HCT116 (cell line): ENCODE data around the gene QSOX1. TPM values are rescaled to one million over a fixed set of nuclear protein-coding genes. Genes with fewer than 3 reads are reported as not detected.

Source experiments
- ATAC-seq: fragments of 200-7000 bp; cut with Tn5 transposase; 2 replicates; pipeline ENCODE4 v1.9.1; 2020; ENCODE audit warnings: mild to moderate bottlenecking, moderate library complexity
- BruUV-seq: library from RNA; stranded (reverse); fragments of 400-500 nt; replicated peaks from 2 replicates; lab custom pipeline; 2021; lab: Mats Ljungman, UMichigan
- CTCF ChIA-PET: fragments of 300-600 bp; sonication (Branson Sonifier 250); formaldehyde crosslinking; loops from one replicate; lab custom pipeline; 2021; ENCODE audit warnings: antibody characterized with exemption; lab: Charles Lee
- POLR2A ChIA-PET: fragments of 300-600, 350-600 bp; sonication (Branson Sonifier 250); formaldehyde crosslinking; loops from one replicate; lab custom pipeline; 2021; ENCODE audit warnings: antibody characterized with exemption; lab: Charles Lee
- RAD21 ChIA-PET, 2 experiments: fragments of 300-600 bp; sonication (Branson Sonifier 250); formaldehyde crosslinking; loops; one replicate each; lab custom pipeline; 2023; ENCODE audit warnings: low total read pairs in 2 of 2; ENCODE audit not compliant: uncharacterized antibody in 2 of 2, unreplicated experiment in 2 of 2, low non-redundant PET in 1 of 2; lab: Charles Lee
- DNase-seq: peaks from one replicate; pipeline ENCODE4 v3.0.0-alpha.2; 2010; ENCODE audit warnings: low read depth, low spot score
- H2AFZ ChIP-seq: fragments of 200-600 bp; shearing (Covaris generic), sonication (generic); 2 replicates; pipeline ENCODE4 v1.6.1; 2017; ENCODE audit warnings: low read depth, mixed run types, mixed read lengths, antibody characterized with exemption, low read length; ENCODE audit not compliant: poor library complexity, severe bottlenecking
- H3K27ac ChIP-seq: 2 replicates; pipeline ENCODE4 v1.5.1; 2012; ENCODE audit warnings: low read depth, low read length
- H3K27me3 ChIP-seq: fragments of 200-600 bp; sonication (generic); 2 replicates; pipeline ENCODE4 v1.6.1; 2016; ENCODE audit warnings: mixed run types, low read length, mixed read lengths; ENCODE audit not compliant: insufficient read depth
- H3K36me3 ChIP-seq, 2 experiments: fragments of 200-500 bp in 1 of 2; fragments of 200-600 bp in 1 of 2; sonication (Bioruptor generic) in 1 of 2; sonication (generic) in 1 of 2; 2 replicates each; pipeline versions ENCODE4 v1.5.1 to v1.6.1; 2014 to 2016; ENCODE audit warnings: low read length in 2 of 2, inconsistent platforms in 1 of 2, mixed read lengths in 1 of 2, mixed run types in 1 of 2; ENCODE audit not compliant: insufficient read depth in 2 of 2, control insufficient read depth in 1 of 2
- H3K4me1 ChIP-seq, 2 experiments: fragments of 200-600 bp in 1 of 2; sonication (generic) in 1 of 2; 2 replicates each; pipeline versions ENCODE4 v1.5.1 to v1.6.1; 2012 to 2017; ENCODE audit warnings: low read length in 2 of 2, inconsistent platforms in 1 of 2, mild to moderate bottlenecking in 1 of 2, mixed read lengths in 1 of 2, mixed run types in 1 of 2, moderate library complexity in 1 of 2; ENCODE audit not compliant: insufficient read depth in 2 of 2, control insufficient read depth in 1 of 2
- H3K4me2 ChIP-seq: fragments of 200-600 bp; sonication (generic); 2 replicates; pipeline ENCODE4 v1.6.1; 2017; ENCODE audit warnings: mixed run types, low read length, mixed read lengths
- H3K4me3 ChIP-seq, 2 experiments: fragments of 200-600 bp in 1 of 2; sonication (generic) in 1 of 2; replicated peaks in 1 of 2; 2 replicates each; pipeline ENCODE4 v1.5.1; 2011 to 2016; ENCODE audit warnings: low read length in 2 of 2, control low read depth in 1 of 2, low read depth in 1 of 2, mild to moderate bottlenecking in 1 of 2, mixed read lengths in 1 of 2, mixed run types in 1 of 2
- H3K79me2 ChIP-seq: fragments of 200-600 bp; sonication (generic); 2 replicates; pipeline ENCODE4 v1.6.1; 2017; ENCODE audit warnings: mild to moderate bottlenecking, mixed run types, low read length, moderate library complexity, mixed read lengths; ENCODE audit not compliant: insufficient read depth
- H3K9ac ChIP-seq: fragments of 200-600 bp; sonication (generic); 2 replicates; pipeline ENCODE4 v1.6.1; 2016; ENCODE audit warnings: low read length, mixed read lengths
- H3K9me2 ChIP-seq: fragments of 200-600 bp; sonication (generic), shearing (Covaris generic); 2 replicates; pipeline ENCODE4 v1.6.1; 2017; ENCODE audit warnings: mixed run types, mild to moderate bottlenecking, moderate library complexity; ENCODE audit not compliant: insufficient read depth
- H3K9me3 ChIP-seq, 2 experiments: fragments of 200-500 bp in 1 of 2; fragments of 200-600 bp in 1 of 2; sonication (Bioruptor generic) in 1 of 2; sonication (generic) in 1 of 2; 2 replicates each; pipeline ENCODE4 v1.6.1; 2014 to 2017; ENCODE audit warnings: low read length in 2 of 2, mixed read lengths in 2 of 2, inconsistent platforms in 1 of 2, low read depth in 1 of 2, mild to moderate bottlenecking in 1 of 2, mixed run types in 1 of 2, moderate library complexity in 1 of 2; ENCODE audit not compliant: control insufficient read depth in 1 of 2, insufficient read depth in 1 of 2
- H4K20me1 ChIP-seq: fragments of 200-600 bp; sonication (generic), shearing (Covaris generic); 2 replicates; pipeline ENCODE4 v1.6.1; 2017; ENCODE audit warnings: mixed run types, mild to moderate bottlenecking, moderate library complexity; ENCODE audit not compliant: insufficient read depth
- CEBPB ChIP-seq: IDR thresholded peaks from 2 replicates; pipeline ENCODE4 v1.6.1; 2012; ENCODE audit warnings: low read depth
- EGR1 ChIP-seq: IDR thresholded peaks from 2 replicates; pipeline ENCODE4 v1.6.1; 2012; ENCODE audit warnings: low read depth
- ELF1 ChIP-seq: IDR thresholded peaks from 2 replicates; pipeline ENCODE4 v1.6.1; 2012; ENCODE audit warnings: low read depth, borderline replicate concordance
- EZH2phosphoT487 ChIP-seq: fragments of 200-600 bp; IDR thresholded peaks from 2 replicates; pipeline ENCODE4 v1.6.1; 2018; ENCODE audit warnings: antibody characterized with exemption, borderline replicate concordance
- FOSL1 ChIP-seq: IDR thresholded peaks from 2 replicates; pipeline ENCODE4 v1.6.1; 2012; ENCODE audit warnings: low read depth
- JUND ChIP-seq: IDR thresholded peaks from 2 replicates; pipeline ENCODE4 v1.6.1; 2012
- POLR2A ChIP-seq: IDR thresholded peaks from 2 replicates; pipeline ENCODE4 v1.7.0; 2011; ENCODE audit warnings: borderline replicate concordance; ENCODE audit not compliant: insufficient read depth, insufficient read length; ENCODE audit errors: extremely low read depth
- RAD21 ChIP-seq: IDR thresholded peaks from 2 replicates; pipeline ENCODE4 v1.6.1; 2012; ENCODE audit warnings: low read depth, mild to moderate bottlenecking
- SIN3A ChIP-seq: IDR thresholded peaks from 2 replicates; pipeline ENCODE4 v1.6.1; 2012; ENCODE audit warnings: low read depth
- SRF ChIP-seq: IDR thresholded peaks from 2 replicates; pipeline ENCODE4 v1.6.1; 2012; ENCODE audit warnings: low read depth
- TCF7L2 ChIP-seq: IDR thresholded peaks from 2 replicates; pipeline ENCODE4 v1.7.0; 2011; ENCODE audit warnings: borderline replicate concordance, inconsistent platforms; ENCODE audit not compliant: insufficient read depth, insufficient read length; ENCODE audit errors: extremely low read depth
- ZNF274 ChIP-seq: fragments of 200-500 bp; sonication (Bioruptor generic); IDR thresholded peaks from 2 replicates; pipeline ENCODE4 v1.6.1; 2014; ENCODE audit warnings: mild to moderate bottlenecking, low read depth, low read length, inconsistent platforms
- intact Hi-C: fragments of 100-400 bp; cut with micrococcal nuclease; formaldehyde crosslinking; loops from 2 replicates; pipeline ENCODE4 v1.10.0; 2022
- total RNA-seq: library from RNA; stranded (reverse); gene quantifications from one replicate; pipeline ENCODE4 v1.2.1, GENCODE V29; 2021; ENCODE audit not compliant: unreplicated experiment
- TF ChIP-seq, protein P1 (sequence below): IDR thresholded peaks from 2 replicates; pipeline ENCODE4 v1.6.1; 2012

The QSOX1 gene
- total RNA-seq, 1 experiment from 2014 or later = 89.2 TPM

DNA sequence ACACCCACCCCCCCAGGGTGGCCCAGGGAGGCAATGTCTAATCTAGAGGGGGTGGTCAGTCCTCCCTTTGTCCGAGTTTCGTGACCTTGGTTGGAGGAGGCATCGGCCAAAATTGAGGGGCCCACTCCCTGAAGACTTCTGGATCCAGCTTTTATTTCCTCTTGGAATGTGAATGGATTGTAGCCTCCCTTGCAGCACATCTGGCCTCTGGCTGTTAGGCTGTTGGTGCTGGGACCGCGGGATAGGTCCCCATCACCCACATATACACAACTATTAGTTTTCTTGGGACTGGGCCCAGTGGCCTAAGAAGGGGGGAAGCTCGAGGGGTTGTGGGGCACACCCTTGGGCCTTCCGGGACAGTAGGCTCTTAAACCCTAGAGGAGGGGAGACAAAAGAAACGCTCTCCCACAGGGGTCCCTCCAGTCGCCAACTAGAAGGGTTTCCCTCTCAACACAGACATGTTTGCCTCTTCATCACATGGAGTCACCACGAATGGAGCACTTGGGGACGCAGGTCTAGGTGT lies 77.9 kb downstream of the QSOX1 start:
- no peaks in the 10 kb centered on the region for H4K20me1 ChIP-seq
- intact Hi-C loops = no loop called here
- no peaks in the 10 kb centered on the region for H3K79me2 ChIP-seq
- H3K9me3 ChIP-seq = no peaks in the 10 kb centered on the region
- H3K9ac ChIP-seq = no peak overlapping the region
- H3K4me2 ChIP-seq = peak overlapping the region; percentile 100; the same call in 1 of the 2 replicates
- ATAC-seq (no peak), DNase-seq (no peak)
- no peak overlapping the region for H3K4me3 ChIP-seq
- H3K36me3 ChIP-seq = no peaks in the 10 kb centered on the region
- BruUV-seq = no TSS peak
- RAD21 ChIA-PET = no interaction called here
- POLR2A ChIA-PET = no interaction called here
- H3K4me1 ChIP-seq = peaks cover 10 to 28% of the 10 kb centered on the region in 2 experiments
- CTCF ChIA-PET = interaction anchor here (0.9 kb wide), 1 partner anchor 16 kb away, joined by 3 read pairs; no protein-coding TSS in a partner anchor
- H3K27me3 ChIP-seq = peaks cover 9% of the 10 kb centered on the region; the same call in 1 of the 2 replicates
- H2AFZ ChIP-seq = no peak overlapping the region
- TF ChIP-seq JUND = no peak
- no peak for TF ChIP-seq ELF1
- TF ChIP-seq SIN3A = no peak
- no peak for TF ChIP-seq CEBPB
- TF ChIP-seq, protein P1, sequence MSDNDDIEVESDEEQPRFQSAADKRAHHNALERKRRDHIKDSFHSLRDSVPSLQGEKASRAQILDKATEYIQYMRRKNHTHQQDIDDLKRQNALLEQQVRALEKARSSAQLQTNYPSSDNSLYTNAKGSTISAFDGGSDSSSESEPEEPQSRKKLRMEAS = no peak
- TF ChIP-seq SRF = no peak
- no peak for TF ChIP-seq RAD21
- no peak for TF ChIP-seq FOSL1
- no peak for TF ChIP-seq EZH2phosphoT487
- TF ChIP-seq EGR1 = no peak
- TF ChIP-seq ZNF274 = no peak
- no peak for TF ChIP-seq POLR2A
- no peak for TF ChIP-seq TCF7L2
- H3K27ac ChIP-seq = no peak overlapping the region
- H3K9me2 ChIP-seq = no peaks in the 10 kb centered on the region
